T-helper 1 cell (primary cell): Measurements from ENCODE around the gene TTLL5.

ENCODE experiments used
- DNase-seq, 5 donors: peaks; one replicate each; pipeline ENCODE4 v3.0.0-alpha.2; 2012 to 2020

Gene TTLL5

DNA sequence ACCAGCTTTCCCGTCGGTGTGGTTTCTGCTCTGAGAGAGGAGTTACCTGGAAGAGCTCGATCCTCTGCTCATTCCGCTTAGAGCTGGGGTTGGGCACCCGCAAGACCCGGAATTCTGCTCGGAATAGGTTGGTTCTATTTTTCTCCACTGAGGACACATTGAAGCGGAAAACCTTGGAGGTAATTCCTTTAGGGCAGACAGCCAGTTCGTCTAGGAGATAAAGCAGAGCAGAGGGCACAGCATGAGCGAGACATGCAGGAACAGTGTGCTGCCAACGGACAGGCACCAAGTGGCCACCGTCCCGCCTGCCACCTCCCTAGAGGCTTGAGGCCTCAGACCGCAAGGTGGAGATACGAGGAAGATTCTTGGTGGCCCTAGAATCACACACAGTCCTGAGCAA, 310.5 kb downstream of the TTLL5 start:
- DNase-seq: no peak

DNA sequence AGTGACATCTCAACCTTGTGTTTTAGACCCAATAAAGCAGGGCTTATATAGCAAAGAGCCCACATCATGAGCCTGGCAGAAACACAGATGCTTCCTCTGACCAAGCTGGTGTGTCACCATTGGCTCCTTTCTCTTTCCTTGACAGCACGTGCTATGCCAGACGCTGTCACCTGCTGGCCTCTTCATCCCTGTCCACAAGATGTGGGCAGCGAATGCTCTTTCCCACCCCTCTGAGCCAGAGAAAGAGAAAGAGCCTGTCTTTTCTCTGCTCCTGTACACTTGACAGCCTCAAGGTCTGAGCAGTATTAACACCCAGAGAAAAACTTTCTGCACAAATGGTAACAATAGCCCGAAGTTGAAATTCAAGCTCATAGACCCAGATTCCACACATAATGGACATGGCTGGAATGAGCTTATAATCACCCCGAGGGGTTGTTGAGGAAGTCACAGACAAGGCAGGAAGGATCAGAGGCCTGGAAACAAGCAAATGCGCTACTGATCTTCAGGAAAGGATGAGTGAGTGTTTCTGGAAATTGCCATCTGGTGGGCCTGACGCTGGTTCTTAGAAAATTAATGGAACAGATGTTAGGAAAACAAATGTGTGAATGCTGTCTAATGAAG, 311.9 kb downstream of the TTLL5 start:
- no peak for DNase-seq

DNA sequence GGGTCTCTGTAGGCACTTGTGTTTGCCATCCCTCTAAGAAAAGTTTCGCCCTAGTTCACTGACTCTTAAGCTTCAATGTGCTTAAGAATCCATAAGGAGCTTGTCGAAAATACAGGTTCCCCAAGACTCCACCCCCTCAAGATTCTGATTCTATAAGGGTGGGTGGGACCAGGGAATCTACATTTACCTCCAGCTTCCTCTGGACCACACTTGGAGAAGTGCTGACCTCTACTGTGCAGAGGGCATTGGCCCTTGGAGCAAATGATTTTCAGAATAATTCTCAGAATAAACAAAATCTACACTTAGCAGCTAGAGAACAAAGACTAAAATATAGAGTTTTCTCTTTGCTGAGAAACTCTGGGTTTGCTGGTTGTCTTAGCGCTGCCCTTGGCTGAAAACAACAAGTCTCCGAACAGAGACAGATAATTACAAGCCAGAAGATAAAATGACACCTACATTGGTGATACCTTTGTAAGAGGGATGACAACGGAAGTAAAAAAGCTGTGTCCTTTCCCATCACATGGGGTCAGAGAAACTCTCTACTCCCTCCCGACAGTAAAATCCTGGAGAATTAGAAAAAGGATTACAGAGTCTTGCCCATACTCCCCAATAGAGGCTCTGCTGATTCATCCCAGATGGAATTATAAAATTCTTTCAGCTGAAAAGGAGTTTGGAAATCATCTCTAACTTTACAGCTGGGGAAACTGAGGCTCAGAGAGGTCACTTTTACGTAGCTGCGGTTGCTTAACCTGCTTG, 316.0 kb downstream of the TTLL5 start:
- DNase-seq: no peak

DNA sequence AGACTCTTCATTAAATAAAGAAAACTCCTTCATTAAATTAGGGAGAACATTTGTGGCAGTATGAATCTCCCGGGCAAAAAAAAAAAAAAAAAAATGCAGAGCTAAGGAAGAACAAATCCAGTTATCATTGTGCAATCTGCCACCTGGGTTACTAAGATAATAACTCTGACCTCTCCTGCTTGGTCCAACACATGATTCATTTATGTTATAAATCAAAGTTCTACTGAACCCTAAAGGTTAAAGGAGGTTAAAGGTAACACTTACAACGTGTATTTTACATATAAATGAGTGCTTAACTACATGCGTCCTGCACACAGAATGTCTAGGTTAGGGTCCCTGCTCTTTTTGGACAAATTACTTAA, 316.5 kb downstream of the TTLL5 start:
- DNase-seq: no peak

DNA sequence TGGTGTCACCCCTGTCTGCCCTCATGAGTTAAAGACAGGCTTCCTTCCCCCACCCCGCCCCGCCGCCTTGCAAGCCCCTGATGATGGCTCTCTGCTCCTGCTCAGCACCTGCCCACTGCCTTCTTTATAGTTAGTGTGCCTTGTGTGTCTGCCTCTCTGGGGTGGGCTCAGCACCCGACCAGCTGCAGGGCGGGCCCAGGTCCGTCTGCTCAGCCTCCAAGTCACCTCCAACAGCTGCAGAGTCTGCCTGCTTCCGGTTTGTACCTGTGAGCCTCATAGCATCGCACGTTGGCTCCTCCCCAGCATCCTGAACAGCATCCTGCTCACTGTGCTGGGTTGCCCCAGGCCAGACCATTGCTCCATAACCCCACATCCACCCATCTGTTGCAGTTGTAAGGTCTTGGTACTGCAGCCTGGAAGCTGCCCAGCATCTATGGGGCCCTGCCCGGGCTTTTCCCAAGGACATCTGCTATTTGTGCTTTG, 317.2 kb downstream of the TTLL5 start:
- peak in 1 of 5 donors; percentile 30 for DNase-seq

DNA sequence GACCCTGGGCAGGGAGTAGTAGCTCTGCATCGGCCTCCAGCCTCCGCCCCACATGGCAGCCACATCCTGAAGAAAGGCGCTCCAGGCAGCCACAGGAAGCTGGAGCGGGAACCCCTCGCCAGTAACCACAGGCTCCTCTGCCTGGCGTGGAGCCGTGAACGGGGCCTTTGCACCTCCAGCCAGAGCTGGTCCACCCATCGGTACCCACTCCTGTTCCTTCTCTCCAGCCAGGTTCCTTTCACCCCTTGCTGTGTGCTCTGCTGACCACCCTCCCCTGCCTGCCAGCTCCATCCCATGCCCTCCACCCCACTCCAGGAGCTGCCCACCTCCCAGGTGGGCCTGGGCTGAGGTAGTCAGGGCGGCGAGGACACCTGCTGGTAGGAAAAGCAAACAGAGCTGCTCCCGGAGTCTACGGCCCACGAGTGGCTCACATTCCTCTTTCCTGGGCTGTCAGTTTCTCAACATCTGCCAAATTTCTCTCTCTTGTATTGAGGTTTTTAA, 318.1 kb downstream of the TTLL5 start:
- no peak for DNase-seq

DNA sequence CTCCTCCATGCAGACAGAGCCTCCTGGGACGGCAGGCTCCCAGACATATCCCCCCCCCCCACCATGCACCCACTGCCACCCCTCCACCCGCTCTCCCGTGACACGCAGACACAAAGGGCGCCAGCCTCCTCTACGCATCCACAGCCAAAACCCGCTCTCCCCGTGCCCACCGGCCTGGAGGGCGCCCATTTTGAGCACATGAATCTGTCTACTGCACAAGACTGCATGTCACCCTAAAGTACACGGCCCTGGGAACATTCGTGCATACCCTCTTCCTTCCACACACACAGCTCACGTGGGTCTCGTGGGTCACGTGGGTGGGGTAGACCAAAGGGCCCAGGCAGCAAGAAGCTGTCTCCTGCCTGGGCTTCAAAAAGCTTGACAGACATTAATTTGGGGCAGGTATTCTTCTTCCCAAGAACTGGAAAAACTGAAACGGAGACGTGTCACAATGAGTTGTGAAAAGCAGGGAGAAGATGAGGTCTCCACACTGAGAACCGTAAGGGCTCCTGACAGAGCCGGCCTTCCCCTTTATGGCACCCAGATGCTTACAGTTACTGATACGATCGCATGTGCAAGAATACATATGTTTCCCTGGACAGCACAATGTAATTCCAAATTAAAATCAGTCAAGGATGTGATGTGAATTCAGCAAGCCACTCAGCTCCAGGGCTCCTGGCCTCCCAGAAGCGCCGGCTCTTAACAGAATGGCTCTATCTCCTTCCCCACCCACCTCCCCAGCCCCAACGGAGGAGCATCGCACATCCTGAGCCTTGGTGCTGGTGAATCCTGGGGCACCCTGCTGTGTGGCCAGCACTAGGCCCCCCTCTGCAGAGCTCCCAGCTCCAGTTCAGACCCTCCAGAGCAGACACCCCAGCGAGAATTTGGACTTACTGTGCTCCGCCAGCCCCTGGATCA, 318.9 kb downstream of the TTLL5 start:
- DNase-seq: no peak

DNA sequence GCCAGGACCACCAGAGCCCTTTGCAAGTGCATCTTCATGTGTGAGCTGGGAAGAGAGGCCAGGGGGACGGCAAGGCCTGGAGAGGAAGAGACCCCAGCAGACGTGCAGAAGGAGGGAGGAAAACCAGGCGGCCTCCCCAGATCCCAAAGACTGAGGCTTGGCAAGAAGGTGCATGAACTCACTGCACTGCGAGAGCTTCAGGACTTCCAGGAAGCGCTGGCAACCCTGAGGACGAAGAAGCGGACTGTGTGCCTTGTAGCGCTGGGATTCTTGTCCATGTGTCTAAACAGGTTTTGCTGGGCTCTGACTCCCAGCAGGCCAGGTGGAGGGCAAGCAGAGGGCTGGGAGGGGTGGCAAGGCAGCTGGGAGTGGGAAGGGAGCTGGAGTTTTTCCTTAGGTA, 319.8 kb downstream of the TTLL5 start:
- no peak for DNase-seq

DNA sequence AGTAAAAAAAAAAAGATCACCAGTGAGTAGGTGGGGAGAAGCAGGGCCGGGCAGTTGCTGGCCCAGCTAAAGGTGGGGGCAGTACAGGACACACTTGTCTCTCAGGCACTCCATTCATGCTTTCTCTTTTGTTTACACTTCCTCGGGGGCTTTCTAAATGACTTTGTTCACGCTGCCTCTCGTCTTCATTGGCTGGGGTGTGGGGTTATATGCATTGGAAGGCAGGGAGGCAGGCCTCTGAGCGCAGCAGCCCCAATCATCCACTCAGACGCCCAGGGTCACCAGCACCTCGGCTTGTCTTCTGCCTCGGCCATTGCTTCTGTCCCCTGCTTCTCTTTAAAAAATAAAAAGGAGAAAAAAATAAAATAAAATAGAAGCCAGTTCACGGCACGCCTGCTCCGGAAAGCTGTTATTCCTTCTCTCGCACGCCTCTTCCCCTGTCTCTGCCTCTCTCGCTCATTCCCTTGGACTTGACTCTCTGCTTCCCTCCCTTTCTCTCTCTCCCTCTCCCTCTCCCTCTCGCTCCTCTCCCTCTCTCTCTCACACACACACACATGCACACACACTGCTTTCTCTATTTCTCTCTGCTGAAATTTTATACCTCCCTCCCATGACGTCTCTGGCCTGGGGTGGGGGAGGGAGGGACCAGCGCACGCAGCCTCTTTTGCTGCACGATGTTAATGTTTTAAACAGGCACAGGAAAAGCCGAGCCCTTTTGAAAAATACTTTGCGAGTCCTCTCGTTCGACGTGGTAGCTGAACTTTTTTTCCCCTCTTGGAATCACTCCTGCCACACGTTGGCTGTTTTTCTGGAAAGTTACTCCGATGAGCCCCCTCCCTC, 320.6 kb downstream of the TTLL5 start, which contains the start of gene TGFB3:
TGFB3 (minus strand) TSS at position 570 of the 840 bp plus-strand sequence. CDS start 1,102 bp downstream, outside the sequence.
- peak in 4 of 5 donors; percentile 41 to 58 (median 50) for DNase-seq

DNA sequence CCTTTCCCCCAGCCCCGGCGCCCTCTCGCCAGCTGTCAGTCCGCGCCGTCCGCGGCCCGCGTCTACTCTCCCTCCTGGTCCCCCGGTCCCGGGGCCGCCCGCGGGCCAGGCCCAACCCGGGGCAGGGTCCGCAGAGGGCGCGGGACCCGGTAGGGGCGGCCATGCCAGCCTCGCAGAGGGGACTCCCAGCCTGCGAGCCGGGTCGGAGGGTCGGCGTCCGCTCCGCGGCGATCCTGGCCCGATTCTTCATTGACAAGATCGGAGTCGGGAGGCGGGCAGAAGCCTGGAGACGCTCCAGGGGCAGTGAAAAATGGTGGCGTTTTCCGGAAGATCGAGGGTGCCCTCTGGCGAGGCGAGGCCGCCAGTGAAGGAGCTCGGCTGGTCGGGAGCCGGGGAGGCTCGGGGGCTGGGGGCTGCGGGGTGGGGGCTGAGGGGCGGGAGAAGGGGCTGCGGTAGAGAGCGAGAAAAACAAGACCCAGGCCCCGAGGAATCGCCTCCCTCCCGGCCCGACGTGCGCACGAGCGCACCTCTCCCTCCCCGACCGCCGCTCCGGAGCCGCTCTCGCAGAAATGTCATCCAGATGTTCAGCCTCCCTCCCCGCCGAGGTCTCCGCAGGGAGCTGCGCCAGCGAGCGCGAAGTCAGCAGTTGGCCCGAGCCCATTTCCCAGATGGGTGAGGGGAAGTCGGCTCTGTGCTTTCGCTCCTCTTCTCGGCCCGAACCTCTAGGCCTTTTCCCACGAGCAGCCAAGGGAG, 321.4 kb downstream of the TTLL5 start:
- DNase-seq: peak; percentile 51 to 72 (median 66)

DNA sequence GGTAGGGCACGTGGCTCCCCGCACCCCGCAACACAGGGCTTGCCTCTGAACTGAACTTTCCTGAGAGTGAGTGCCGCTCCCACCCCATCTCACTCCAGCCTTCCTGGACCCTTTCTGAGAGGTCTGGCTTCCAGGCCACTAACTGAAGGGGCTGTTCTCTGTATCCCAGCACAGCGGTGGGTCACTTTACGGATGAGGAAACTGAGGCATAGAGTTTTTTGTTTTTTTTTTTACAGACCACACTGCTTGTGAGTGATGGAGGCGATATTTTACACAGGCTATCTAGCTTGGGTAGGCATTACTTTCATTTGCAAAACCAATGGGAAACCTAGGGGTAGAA, 321.9 kb downstream of the TTLL5 start:
- DNase-seq: no peak

DNA sequence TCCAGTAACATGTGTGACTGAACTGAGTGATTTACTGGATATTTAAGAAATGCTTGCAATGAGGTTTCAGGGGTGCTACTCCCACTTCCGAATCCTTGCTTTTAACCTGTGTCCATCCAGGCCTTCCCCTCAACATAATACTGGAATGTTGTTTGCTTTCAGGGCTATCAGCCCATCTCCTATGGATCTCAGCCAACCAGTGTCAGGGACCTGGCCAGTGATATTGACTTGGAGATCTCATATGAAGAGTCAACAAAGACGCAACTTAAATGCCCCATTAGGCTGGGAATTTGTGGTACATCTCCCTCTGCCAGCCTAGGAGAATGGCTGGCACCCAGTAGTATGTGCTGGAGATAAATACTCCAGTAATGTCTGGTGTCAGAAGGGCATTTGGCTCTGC, 323.6 kb downstream of the TTLL5 start:
- DNase-seq: no peak

DNA sequence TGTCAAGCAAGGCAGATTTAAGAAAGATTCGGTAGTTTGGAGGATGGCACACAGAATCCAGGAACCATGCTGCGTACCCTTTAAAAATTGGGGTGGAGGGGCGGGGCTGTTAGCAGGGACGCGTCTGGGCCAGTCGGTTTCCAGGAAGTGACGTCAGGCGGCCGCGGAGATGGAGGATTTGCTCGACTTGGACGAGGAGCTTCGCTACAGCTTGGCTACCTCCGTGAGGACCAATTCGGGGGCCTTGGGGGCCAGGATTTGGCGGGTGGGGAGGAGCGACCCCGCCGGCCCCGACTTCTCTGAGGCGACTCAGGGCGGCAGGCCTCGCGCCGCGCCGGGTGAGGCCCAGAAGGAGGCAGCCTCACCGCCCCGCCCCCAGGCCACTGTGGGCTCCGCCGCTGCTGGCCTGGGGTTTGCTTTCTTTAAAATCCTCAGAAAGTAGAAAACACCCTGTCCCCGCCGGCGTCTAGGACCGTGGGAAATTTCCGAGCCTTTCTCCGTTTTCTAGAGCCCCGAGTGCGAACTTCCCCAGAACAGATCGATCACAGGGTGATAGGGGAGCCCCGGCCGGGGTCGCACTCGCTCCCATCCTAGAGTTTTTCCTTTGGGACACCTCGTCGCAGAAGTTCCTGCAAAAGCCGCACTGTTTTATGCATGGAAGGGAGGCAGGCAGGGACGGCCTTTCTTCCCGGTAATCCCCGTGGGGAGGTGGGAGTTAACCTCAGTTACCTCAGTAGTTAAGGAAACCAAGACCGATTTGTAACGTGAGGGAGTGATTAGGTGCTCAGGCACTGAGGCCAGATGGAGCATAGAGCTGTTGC, 324.8 kb downstream of the TTLL5 start, which contains the start of gene IFT43:
IFT43 (plus strand) TSS at position 146 of the 821 bp plus-strand sequence; CDS start at position 170, 24 bp downstream.
- DNase-seq: peak; percentile 75 to 93 (median 85)

DNA sequence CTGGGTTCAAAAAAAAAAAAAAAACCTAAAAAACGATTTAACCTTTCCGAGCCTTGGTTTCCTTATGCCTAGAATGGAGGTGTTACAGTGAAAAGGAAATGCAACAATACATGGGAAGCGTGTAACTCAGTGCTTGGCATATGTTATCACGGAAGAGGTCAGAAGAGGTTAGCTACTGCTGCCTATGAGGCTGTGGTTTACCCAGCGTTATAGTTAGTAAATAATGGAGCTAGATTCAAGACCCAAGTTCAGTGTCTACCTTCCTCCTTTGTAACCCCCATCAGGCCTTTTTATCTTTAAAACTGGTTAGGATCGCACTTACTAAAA, 325.4 kb downstream of the TTLL5 start:
- no peak for DNase-seq

DNA sequence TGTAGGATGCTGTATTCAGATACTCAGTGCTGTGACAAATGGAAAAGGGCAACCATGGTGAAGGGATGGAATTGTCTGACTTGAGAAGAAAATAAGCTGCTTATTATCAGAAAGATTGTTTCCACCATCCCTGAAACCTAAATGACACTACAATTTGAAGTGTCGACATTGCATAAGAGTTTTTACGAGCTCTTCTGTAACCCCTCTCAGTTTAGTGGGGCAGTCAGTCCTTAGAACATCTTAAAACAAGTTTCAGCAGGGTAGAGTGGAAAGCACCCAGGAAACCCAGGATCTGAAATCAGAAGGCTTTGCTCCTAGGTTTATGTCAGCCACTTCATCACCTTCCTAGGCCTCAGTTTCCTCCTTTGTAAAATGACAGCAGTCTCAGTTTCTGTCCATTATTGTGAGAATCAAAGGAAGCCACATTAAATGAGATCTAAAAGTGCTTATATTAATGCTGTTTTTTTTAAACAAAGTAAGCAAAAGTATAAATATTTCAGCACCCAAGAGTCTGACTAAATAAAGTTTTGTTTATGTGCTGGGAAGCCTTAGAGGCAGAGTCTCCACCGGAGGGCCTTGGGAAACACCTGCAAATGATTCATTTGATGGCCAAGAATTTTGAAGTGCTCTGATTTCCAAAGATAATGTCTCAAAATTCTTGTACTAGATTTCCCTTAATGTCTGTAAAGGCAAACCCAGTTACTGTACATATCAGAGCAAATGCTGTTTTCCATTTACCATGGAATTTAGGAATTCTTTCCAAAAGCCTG, 326.3 kb downstream of the TTLL5 start:
- no peak for DNase-seq

DNA sequence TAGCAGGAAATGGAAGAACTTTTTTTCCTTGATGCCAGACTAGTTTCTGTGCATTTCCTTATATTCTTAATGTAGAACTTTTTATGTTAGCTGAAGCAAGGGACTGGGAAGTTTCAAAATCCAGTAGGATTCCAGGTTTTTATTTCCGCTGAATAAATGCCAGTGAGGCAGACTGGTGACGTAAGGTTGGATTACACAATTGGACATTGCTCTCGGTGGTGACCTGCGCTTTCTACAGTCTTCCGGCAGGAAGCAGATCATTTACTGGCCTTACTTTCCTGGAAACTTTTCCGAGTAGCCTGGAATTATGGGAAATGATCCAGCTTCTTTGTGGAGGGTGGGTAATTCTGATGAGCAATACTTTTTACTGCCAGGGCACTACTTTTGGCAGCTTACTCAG, 328.1 kb downstream of the TTLL5 start:
- DNase-seq: no peak

DNA sequence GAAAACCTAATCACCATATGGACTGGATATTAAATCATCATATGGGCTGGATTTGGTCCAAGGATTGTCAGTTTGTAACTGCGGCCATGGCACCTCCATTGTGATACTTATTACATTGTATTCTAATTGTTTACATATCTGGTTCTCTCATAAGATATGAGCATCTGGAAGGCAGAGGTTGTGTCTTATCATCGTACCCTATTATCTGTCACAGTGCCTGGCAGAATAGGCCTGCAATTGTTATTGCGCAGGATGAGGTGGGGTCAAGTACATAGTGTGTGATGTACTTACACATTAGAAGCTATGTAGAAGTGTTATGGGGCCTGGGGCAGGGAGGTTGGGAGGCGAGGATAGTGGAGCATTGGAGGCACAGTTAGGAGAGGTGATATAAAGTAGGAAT, 329.3 kb downstream of the TTLL5 start:
- DNase-seq: no peak

DNA sequence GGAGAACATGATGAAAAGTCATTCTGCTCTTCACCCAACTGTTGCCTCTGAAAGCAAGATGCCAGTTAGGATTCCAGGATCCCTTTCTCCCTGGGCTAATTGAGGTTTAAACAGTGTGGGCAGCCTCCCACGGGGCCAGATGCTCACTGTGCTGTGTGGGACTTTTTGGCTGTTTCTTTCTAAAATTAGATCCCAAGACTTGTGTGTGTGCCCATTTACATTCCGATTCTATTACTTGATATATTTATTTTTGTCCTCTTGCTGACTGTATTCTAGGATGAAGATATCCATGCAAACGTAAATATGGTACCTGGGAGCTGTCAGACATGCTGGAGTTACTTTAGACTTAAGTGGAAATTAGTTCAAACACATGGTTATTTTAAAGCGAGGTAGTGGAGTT, 330.7 kb downstream of the TTLL5 start:
- no peak for DNase-seq

DNA sequence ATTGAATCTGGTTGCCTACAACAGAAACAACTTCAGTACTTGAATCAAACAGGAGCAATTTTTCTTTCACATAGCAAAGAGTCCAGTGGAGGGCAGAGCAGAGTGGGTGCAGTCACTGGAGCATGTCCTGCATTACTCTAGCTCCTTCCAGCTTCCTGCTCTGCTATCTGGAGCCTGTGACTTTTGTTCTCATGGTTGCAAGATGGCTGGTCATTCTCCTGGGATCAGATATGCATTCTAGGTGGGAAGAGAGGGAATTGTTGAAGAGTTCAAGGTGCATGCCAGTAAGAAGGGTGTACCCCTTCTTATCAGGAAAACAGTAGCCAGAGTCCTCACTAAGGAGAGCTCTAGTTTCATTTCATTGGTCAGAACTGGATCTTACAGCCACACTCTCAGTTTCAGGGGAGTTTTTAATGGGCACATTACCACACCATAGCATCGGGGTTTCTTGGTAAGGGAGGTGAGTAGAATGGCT, 332.6 kb downstream of the TTLL5 start:
- no peak for DNase-seq
